HG03039 (cell line): Measurements from ENCODE around the gene CDK2AP2.

Experiments used
- ATAC-seq: cut with Tn5 transposase; IDR thresholded peaks from one replicate; pipeline ENCODE4 v1.9.1; 2021; ENCODE audit warnings: mild to moderate bottlenecking, moderate library complexity; ENCODE audit not compliant: unreplicated experiment

The CDK2AP2 gene

GRCh38 chr11:67504005-67504949 is 3.7 kb downstream of the CDK2AP2 start:
- ATAC-seq, result no peak

GRCh38 chr11:67503119-67504004 is 4.6 kb downstream of the CDK2AP2 start:
- ATAC-seq, result no peak

GRCh38 chr11:67502328-67502979 is 5.5 kb downstream of the CDK2AP2 start:
- ATAC-seq, result no peak

GRCh38 chr11:67501854-67502253 is 6.1 kb downstream of the CDK2AP2 start:
- ATAC-seq, result no peak

- no peak for ATAC-seq
These were observed 6.9 kb downstream of the CDK2AP2 start for GRCh38 chr11:67500831-67501715.

GRCh38 chr11:67500484-67500821 is 7.5 kb downstream of the CDK2AP2 start:
- no peak for ATAC-seq

- ATAC-seq, result no peak
These were observed 8.0 kb downstream of the CDK2AP2 start for GRCh38 chr11:67499808-67500483.

- ATAC-seq, result no peak
These were observed 9.4 kb downstream of the CDK2AP2 start for GRCh38 chr11:67498544-67498972.

GRCh38 chr11:67497656-67498291 is 10.2 kb downstream of the CDK2AP2 start:
- ATAC-seq, result no peak

- ATAC-seq, result no peak
These were observed 11.8 kb downstream of the CDK2AP2 start for GRCh38 chr11:67496113-67496512.

- no peak for ATAC-seq
These were observed 12.5 kb downstream of the CDK2AP2 start for GRCh38 chr11:67495234-67496005.

GRCh38 chr11:67494371-67495233 is 13.4 kb downstream of the CDK2AP2 start:
- no peak for ATAC-seq

GRCh38 chr11:67493548-67494370 is 14.2 kb downstream of the CDK2AP2 start:
- no peak for ATAC-seq

GRCh38 chr11:67492801-67493547 is 15.0 kb downstream of the CDK2AP2 start:
- ATAC-seq, result no peak

GRCh38 chr11:67492069-67492727 is 15.8 kb downstream of the CDK2AP2 start:
- ATAC-seq, result no peak
